NCI-H460 (cell line): ENCODE measurements around the gene GRIK4. TPM values are rescaled to one million over a fixed set of nuclear protein-coding genes. Genes with fewer than 3 reads are reported as not detected.
"Not testable (repeated sequence)": the region's sequence is repeated elsewhere in the genome, so short reads cannot be mapped to it uniquely, and the experiment has no call there.

ENCODE experiments used
- DNase-seq: peaks from one replicate; pipeline ENCODE4 v3.0.0-alpha.2; 2016; ENCODE audit warnings: low read depth; ENCODE audit errors: extremely low read depth
- polyA plus RNA-seq: library from polyadenylated mRNA; depleted of rRNA; stranded (reverse); fragments of >200 nt; gene quantifications from 2 replicates; pipeline ENCODE4 v1.2.3, GENCODE V29; 2014; cell fraction: nucleus; rRNA removed
- total RNA-seq: library from RNA; depleted of rRNA; stranded (reverse); fragments of >200 nt; shearing (Covaris generic); gene quantifications from 2 replicates; pipeline ENCODE4 v1.2.3, GENCODE V29; 2014; rRNA removed

GRIK4 gene, protein sequence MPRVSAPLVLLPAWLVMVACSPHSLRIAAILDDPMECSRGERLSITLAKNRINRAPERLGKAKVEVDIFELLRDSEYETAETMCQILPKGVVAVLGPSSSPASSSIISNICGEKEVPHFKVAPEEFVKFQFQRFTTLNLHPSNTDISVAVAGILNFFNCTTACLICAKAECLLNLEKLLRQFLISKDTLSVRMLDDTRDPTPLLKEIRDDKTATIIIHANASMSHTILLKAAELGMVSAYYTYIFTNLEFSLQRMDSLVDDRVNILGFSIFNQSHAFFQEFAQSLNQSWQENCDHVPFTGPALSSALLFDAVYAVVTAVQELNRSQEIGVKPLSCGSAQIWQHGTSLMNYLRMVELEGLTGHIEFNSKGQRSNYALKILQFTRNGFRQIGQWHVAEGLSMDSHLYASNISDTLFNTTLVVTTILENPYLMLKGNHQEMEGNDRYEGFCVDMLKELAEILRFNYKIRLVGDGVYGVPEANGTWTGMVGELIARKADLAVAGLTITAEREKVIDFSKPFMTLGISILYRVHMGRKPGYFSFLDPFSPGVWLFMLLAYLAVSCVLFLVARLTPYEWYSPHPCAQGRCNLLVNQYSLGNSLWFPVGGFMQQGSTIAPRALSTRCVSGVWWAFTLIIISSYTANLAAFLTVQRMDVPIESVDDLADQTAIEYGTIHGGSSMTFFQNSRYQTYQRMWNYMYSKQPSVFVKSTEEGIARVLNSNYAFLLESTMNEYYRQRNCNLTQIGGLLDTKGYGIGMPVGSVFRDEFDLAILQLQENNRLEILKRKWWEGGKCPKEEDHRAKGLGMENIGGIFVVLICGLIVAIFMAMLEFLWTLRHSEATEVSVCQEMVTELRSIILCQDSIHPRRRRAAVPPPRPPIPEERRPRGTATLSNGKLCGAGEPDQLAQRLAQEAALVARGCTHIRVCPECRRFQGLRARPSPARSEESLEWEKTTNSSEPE
- total RNA-seq = not detected in 2 replicates
- not detected in 2 replicates for polyA plus RNA-seq

- DNase-seq = peak; percentile 65
These were observed at the start of gene GRIK4 for GRCh38 chr11:120511116-120511819. TSS of gene GRIK4 (plus strand) at chr11:120511748. CDS start at chr11:120660319, 148,571 bp downstream.

DNA sequence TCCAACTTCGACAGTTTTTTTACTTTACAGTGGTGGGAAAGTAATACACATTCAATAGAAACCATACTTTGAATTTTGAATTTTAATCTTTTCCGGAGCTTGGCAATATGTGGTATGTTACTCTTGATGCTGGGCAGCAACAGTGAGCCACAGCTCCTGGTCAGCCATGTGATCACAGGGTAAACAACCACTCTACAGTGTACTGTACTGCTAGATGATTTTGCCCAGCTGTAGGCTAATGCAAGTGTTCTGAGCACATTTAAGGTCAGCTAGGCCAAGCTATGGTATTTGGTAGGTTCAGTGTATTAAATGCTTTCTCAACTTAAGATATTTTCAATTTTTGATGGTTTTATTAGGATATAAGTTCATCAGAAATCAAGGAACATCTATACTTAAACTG is 48.7 kb upstream of the GRIK4 start:
- no peak for DNase-seq

DNA sequence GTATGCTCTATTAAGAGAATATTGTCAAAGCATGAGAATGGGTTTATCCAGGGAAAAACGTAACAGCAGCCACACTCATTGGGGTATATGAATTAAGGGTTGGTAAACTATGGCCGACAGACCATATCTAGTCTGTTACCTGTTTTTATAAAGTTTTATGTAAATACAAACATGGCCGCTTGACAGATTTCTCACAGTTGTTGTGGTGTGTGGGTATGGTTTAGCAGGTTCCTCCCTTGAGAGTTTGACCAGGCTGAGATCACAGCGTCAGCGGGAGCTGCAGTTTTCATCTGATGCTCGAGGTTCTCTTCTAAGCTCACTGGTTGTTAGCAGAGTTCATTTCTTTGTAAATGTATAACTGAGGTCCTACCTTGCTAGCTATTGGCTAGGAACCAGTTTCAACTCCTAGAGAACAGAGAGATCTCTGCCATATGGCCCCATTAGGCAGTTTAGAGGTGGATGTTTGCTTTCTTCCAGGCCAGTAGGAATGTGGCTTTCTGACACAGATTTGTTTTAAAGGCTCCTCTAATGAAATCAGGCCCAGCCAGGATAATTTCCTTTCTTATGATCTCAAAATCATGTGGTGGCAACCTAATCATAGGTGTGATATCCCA is 45.5 kb upstream of the GRIK4 start:
- DNase-seq = no peak

DNA sequence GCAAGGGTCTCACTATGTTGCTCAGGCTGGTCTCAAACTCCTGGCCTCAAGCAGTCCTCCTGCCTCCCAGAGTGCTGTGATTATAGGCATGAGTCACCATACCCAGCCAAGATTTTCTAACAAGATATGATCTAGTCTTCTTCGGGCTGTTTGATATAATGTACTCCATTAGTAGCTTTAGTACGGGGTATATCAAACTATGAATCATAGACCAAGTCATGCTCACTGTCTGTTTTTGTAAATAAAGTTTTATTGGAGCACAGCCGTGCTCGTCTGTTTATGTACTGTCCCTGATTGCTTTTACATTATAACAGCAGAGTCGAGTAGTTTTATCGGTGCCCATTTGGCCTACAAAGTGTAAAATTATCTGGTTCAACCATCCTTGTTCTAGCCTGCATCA is 43.9 kb upstream of the GRIK4 start:
- no peak for DNase-seq

DNA sequence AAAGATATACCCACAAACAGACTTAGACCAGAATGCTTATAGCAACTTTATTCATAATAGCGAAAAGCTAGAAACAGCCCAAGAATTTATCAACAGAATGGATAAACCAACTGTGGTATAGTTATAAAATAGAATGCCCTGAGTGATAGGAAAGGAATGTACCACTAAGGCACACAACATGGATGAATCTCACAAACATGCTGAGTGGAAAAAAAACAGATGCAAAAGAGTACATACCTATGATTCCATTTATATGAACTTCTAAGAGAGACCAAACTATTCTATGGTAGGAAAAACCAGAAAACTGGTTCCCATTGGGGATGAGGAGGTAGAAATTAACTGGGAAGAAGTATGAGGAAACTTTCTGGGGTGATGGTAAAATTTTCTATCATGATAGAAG is 40.4 kb upstream of the GRIK4 start:
- DNase-seq = no peak

DNA sequence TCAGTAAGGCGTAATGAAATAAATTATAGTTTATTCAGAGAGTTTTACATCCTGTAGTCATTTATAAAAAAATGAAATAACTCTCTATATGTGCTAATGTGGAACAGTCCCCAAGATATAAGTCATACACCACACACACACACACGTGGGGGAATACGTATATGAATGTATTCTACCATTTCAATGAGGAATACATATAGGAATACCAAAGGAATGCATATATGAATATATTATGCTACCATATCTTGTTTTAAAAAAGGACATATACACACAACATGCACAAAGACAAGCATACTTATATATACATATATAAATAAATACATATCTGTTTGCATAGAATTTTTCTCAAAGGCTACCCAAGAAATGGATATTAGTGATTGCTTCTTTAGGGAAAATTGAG is 39.6 kb upstream of the GRIK4 start:
- DNase-seq = no peak

GRCh38 chr11:120473503-120473902 is 38.0 kb upstream of the GRIK4 start:
- no peak for DNase-seq

DNA sequence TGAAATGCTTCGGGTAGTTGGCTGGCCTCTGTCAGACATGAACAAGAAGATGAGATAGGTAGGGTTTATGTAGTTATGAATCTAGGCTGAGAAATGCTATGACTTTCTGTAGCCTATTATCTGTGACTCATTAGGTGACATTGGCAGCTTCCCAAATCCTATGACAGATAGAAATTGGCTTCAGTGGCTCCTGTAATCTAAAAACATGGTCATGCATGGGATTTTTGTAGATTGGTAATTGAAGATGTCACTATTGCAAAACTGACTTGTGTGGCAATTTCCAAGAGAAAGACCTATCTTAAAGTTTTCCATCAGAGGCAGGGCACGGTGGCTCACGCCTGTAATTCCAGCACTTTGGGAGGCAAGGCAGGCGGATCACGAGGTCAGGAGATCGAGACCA is 29.4 kb upstream of the GRIK4 start:
- DNase-seq = no peak

- no peak for DNase-seq
These were observed 26.8 kb upstream of the GRIK4 start for GRCh38 chr11:120484722-120485121.

- DNase-seq = no peak
These were observed 25.4 kb upstream of the GRIK4 start for GRCh38 chr11:120486138-120486537.

GRCh38 chr11:120489799-120490198 is 21.7 kb upstream of the GRIK4 start:
- DNase-seq = no peak

DNA sequence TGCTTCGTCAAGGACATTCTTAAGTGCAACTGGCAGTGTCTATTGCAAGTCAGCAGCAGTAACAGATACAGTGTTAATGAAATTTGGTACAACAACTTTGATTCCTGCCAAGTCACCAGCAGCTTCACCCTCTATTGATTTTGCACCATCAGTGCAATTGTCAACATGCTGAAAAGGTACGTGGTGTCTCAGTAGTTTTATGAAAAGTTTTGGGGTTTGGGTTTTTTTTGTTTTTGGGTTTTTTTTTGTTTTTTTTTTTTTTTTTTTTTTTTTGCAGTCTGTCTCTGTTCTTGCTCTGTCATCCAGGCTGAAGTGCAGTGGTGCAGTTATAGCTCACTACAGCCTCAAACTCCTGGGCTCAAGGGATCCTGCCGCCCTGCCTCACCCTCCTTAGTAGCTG is 19.1 kb upstream of the GRIK4 start:
- DNase-seq = no peak

DNA sequence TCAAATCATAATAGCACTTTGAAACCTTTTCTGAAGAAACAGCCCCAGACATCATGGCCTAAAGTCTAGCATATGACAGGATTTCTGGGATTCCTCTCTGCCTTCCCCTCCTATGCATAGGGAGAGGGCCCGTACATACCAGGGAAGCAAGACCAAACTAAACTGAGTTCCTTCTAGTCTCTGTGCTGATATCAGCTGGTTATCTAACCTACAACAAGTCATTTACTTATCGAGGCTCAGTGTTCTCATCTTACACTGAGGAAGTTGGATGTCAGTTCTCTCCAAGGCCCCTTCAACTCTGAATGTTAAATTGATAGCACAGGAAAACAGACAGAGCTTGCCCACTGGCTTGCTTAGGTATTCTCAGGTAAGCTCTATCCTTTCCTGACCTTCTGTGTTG is 17.0 kb upstream of the GRIK4 start:
- DNase-seq = no peak

GRCh38 chr11:120499088-120499487 is 12.5 kb upstream of the GRIK4 start:
- no peak for DNase-seq

- DNase-seq = no peak
These were observed 11.7 kb upstream of the GRIK4 start for GRCh38 chr11:120499859-120500258.

- no peak for DNase-seq
These were observed 11.0 kb upstream of the GRIK4 start for GRCh38 chr11:120500414-120501071.

GRCh38 chr11:120501440-120501839 is 10.1 kb upstream of the GRIK4 start:
- DNase-seq = no peak

DNA sequence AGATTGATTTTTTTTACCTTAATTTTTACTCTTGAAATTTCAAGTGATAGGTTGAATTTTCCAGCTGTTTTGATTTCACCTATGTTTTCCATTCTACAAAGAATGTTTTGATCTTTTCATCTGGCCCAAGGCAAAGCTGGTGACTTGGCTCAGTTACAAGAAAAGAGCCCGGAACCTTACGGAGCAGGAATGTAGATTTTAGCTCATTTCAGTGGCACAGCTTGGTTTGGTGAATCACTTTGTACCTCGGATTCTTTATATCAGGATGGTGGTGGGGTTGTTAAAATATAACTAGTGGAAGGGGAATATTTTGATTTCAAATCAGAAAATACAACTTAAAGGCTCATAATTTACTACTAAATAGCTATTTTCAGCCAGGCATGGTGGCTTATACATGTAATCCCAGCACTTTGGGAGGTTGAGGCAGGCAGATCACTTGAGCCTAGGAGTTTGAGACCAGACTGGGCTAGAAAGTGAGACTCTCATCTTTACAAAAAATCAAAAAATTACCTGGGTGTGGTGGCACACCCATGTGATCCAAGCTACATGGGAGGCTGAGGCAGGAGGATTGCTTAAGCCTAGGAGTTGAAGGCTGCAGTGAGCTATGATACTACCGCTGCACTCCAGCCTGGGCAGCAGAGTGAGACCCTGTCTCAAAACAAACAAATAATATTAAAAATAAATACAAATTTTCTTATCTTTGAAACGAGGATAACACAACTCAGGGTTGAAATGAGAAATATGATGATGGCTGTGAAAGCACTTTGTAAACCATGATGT is 9.4 kb upstream of the GRIK4 start:
- DNase-seq = no peak

GRCh38 chr11:120503529-120503928 is 8.0 kb upstream of the GRIK4 start:
- DNase-seq = not testable (repeated sequence)
